ENCODE data around the gene TMEM208.

Gene TMEM208

GRCh38 chr16:67237396-67238277 lies 10.7 kb downstream of the TMEM208 start:
- no peak for DNase-seq

DNA sequence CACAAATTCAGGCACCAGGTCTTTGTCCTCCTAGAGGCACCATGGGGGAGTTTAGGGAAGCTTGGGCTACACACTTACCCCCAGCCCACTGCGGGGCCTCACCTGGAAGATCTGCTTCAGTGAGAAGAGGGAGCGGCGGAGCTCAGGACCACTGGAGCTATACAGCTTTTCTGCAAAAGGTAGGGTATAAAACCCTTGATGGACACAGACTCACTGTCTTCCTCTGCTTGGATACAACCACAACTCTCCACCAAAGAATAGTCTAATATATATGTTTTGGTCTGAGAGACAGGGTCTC lies 11.3 kb downstream of the TMEM208 start:
- no peak for DNase-seq

DNA sequence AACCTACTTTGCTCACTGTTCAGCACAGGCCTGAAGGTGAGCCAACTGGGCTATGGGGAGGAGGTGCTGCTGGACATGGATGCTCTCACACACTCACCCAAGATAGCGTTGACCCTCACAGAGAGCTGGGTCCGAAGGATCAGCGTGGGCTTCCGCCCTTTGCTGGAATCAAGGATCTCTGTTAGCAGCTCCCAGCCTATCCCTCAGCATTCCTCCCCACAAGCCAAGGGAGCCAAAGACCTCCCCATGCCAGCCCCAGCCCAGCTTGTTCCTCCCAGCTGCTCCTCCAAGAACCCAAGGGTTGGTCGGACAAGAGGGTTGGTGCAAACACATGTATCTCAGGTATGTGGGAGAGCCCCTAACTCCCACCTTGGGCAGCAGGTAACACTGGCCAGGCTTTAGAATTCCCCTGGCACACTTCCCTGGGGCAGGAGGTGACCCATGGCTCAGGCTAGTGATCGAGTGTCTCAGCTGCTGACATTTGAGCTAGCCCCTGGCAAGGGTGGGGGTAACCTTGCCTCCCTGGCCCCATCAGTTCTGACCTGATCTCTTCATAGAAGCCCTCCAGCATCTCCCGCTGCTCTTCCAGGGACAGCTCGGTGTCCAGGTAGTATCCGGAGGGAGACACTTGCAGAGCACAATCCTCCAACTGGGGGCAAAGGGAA lies 12.0 kb downstream of the TMEM208 start:
- DNase-seq, result no peak

- no peak for DNase-seq
Observed at GRCh38 chr16:67240506-67240905, 13.6 kb downstream of the TMEM208 start.

DNA sequence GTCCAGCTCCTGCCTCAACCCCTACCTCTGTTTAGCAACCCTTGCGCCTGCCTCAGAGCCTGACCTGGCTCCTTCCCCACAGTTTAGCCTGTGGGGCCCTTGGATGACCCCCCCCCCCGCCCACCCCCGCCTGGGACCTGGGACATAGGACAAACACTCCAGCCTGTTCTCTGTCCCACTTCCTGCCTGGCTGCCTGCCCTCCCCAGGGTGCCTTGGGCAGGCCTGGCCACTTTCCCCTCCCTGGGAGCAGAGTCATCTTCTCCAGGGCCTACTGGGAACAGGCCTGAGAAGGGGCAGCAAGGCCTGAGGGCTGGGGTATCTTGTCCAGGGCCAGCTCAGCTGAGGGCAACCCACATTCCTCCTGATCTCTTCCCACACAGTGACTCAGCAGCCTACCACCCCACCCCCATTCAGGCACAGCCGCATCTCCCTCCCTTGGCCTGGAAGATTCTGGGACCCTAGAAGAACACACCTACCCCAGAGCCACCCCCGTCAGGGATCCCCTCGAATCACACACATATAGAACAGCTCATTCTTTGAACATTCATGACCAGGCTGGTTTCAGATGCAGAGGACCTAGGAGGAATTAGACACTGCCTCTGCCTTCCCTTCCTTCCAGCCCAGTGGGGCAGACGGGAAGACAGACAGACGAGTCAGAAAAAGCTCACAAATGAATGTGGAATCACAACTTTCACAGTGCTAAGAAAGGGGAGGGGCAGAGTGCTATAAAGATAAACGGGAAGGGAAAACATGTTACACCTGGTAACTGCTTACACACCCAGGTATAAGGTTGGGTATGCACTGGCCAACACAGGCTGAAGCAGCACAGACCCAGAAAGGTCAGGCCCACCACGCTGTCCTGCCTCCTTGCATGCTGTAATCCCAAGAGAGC lies 14.3 kb downstream of the TMEM208 start:
- peak; percentile 58 to 69 (median 68) for DNase-seq

- no peak for DNase-seq
Observed at GRCh38 chr16:67242138-67242730, 15.3 kb downstream of the TMEM208 start.

GRCh38 chr16:67243481-67243880 lies 16.6 kb downstream of the TMEM208 start:
- DNase-seq, result peak; percentile 43 to 66 (median 52)

DNA sequence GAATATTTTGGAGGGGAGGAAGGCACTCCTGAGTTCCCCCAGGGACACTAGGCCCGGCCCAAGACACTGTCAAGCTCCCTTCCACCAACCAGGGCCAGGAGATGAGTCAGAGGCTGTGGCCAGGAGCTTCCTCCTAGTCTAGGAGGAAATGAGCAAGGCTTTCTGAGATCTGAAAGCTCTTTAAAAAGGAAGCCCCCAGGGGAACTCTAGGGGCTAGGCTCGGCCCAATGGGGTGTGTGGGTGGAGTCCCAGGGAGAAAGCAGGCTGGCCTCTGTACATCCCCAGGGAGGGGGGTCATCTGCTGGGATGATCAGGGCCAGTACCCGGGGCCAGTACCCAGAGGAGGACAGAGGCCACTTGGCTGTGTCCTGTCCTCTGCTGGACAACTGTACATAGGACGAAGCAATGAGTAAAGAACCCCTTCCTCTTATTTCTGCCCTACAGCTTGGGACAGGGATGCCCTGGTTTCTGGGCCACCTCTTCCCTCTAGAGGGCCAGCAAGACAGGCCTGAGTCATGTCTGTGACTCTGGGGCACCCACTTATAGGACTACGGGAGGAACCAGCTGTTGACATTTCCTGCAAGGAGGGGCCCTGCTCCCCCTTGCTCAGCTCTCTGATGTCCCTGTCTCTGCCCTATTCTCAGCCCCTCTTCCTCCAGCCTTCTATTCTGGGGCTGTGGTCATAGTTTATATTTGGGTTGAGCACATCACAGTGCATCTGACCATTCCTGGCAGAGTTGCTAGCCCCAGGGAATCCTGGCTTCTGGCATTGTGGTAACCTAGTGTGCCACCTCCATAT lies 17.7 kb downstream of the TMEM208 start:
- DNase-seq, result peak; percentile 97 to 100 (median 98)

DNA sequence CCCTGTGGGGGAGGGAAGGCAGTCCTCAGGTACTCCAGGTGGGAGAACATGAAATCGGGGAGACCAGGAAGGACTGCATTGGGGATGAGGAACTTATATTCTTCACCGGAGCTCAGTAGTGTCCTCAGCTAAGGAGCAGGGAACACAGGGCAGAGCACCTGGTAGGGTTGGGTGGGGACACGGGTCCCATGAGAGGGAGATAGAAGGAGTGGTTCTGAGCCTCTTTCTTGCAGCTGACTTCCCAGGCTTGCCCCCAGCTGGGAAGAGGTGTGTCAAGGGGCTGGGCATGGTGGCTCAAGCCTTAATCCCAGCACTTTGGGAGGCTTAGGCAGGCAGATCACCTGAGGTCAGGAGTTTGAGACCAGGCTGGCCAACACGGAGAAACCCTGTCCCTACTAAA lies 18.3 kb downstream of the TMEM208 start:
- DNase-seq, result no peak

- DNase-seq, result no peak
Observed at GRCh38 chr16:67245674-67246080, 18.7 kb downstream of the TMEM208 start.

GRCh38 chr16:67246081-67246755 lies 19.3 kb downstream of the TMEM208 start:
- peak; percentile 91 to 96 (median 94) for DNase-seq

- no peak for DNase-seq
Observed at GRCh38 chr16:67246756-67247191, 19.8 kb downstream of the TMEM208 start.

DNA sequence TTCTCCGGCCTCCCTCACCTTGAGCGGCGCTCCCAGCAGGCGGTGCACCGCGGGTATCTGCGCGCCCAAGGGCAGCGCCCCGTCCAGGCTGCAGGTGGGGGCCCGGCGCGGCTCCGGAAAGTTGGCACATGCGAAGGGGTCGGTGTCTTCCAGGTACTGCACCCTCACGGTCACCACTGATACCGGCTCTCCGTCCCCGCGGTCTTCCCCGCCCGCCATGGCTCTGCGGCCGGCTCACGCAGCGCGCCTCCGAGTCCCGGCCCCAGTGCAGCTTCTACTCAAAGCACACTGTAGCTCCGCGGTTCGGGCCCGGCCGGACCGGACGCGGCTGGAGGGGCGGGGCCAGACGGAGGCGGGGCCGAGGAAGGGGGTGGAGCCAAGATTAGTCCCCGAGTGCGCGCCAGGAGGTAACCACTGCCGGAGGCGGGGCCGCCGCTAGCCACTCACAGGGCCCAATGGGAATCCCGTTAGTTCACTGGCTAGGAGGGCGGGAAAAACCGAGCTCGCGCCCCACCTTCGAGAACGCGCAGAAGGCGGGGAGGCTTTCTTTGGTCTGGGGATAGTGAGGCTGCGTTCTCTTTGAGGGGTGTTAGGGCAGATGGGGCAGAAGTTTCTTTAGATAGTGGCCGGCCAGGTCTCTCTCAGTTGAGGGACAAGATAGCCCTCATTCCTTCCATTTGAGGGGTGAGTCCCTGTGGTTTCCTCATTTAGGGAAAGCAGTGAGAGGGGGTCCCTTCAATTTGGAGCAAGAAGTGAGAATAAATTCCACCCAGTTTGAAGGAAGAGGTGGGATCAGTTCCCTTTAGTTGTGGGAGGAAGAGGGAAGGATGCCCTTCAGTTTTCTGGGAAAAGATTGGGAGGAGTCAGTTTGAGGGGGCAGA lies 20.5 kb downstream of the TMEM208 start, which contains the start of gene FHOD1:
FHOD1 (minus strand) TSS at position 290 of the 881 bp plus-strand sequence; CDS start at position 219, 71 bp downstream.
- peak; percentile 97 to 98 (median 98) for DNase-seq

GRCh38 chr16:67248073-67248400 lies 21.1 kb downstream of the TMEM208 start:
- no peak for DNase-seq

DNA sequence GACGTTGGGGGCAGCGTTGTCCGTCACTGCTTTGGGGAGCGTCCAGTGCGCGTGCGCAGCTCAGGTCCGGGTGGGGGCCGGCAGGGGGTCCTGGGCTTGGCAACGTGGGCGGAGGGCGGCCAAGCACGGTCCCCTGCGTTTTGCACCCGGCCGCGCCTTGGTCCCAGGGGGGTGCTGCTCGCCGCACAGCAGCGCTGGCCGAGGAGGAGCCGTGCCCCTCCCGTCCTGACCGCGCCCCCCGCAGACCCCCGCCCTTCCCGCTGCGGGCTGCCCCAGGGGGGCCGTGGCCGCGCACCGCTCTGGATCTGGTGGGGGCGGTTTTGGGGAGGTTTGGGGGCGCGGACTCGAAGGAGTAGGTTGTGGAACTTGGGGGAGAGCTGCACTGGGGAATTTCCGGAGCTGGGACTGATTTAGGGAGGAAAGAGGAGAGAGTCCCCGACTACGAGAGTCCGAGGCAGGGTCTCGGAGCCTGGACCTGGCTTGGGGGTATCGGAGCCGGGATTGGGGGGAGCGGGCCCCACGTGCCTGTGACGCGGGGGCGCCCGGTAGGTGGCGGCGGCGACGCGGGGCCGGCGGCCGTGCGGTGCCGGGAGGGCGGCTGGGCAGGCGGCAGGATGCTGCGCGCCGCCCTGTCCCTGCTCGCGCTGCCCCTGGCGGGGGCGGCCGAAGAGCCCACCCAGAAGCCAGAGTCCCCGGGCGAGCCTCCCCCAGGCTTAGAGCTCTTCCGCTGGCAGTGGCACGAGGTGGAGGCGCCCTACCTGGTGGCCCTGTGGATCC lies 21.7 kb downstream of the TMEM208 start, which contains the start of gene SLC9A5:
SLC9A5 (plus strand) TSS at position 579 of the 777 bp plus-strand sequence; CDS start at position 615, 36 bp downstream.
- peak in 1 of 3 donors; percentile 45 for DNase-seq

GRCh38 chr16:67249178-67250044 lies 22.5 kb downstream of the TMEM208 start:
- no peak for DNase-seq

DNA sequence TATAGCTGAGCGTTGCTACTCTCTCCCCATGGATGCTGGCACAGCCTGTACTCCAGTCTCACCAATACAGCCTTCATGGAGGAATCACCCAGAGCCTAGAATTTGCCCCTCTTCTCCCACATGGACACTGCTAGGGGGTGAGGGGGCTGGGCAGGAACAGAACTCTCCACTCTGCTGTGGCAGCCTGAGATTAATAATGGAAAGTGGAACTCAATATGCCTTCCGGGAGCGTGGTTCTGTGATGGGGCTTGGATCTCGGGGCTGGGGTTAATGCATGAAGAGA lies 23.1 kb downstream of the TMEM208 start:
- DNase-seq, result no peak

All from suppressor macrophage treated with lipopolysaccharide for 1 hour (primary cell).